Measurements from ENCODE around the gene PDCD2L.

Gene PDCD2L, protein sequence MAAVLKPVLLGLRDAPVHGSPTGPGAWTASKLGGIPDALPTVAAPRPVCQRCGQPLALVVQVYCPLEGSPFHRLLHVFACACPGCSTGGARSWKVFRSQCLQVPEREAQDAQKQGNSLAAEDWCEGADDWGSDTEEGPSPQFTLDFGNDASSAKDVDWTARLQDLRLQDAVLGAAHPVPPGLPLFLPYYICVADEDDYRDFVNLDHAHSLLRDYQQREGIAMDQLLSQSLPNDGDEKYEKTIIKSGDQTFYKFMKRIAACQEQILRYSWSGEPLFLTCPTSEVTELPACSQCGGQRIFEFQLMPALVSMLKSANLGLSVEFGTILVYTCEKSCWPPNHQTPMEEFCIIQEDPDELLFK

DNA sequence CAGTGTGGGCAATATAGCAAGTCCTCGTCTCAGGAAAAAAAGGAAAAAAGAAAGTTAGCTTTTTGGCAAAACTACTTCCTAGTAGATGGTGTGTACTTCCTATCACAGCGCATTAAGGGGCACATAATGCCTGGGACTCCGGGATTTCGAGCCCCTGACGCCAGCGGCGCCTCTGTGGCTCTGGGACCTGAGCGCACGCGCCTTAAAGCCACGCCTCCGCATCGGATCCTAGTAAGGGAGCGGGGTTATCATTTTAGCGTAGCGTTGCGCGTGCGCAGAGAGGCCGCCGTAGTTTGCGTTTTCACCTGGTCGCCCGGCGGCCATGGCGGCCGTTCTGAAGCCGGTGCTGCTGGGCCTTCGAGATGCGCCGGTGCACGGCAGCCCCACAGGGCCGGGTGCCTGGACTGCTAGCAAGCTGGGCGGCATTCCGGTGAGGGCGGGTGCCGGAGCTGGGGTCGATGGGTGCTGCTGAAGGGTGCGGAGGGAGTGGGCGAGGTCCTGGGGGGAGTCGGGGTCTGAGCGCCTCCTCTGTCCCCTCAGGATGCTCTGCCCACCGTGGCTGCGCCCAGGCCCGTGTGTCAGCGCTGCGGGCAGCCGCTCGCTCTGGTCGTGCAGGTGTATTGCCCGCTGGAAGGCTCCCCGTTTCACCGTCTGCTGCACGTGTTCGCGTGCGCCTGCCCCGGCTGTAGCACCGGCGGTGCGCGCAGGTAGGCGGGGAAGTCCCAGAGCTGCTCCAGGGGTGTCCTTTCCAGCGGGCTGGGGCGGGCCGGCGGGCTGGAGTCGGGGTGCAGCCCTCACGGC, at the start of gene PDCD2L:
Gene PDCD2L, plus strand, starts transcription at position 291 of the 801 bp plus-strand sequence. Its CDS starts 32 bp downstream, at position 323.
- no peaks in the 10 kb centered on the region for H3K9me3 ChIP-seq (ENCODE audit: control insufficient read depth, low read depth, low read length)
- H3K9ac ChIP-seq (ENCODE audit: low read length), result peak within 1 kb of the TSS; percentile 78
- no peaks in the 10 kb centered on the region for H3K4me1 ChIP-seq (ENCODE audit: control insufficient read depth, low read depth, low read length)
- no peaks in the 10 kb centered on the region for H3K27me3 ChIP-seq (ENCODE audit: control insufficient read depth, insufficient read depth, low read length)
- peaks cover 23% of the 10 kb centered on the region for H3K36me3 ChIP-seq (ENCODE audit: control insufficient read depth, low read depth, low read length)
- peak within 1 kb of the TSS; percentile 76 for H3K4me3 ChIP-seq (ENCODE audit: low read length)
- no peak within 1 kb of the TSS for H3K27ac ChIP-seq (ENCODE audit: low read length)

DNA sequence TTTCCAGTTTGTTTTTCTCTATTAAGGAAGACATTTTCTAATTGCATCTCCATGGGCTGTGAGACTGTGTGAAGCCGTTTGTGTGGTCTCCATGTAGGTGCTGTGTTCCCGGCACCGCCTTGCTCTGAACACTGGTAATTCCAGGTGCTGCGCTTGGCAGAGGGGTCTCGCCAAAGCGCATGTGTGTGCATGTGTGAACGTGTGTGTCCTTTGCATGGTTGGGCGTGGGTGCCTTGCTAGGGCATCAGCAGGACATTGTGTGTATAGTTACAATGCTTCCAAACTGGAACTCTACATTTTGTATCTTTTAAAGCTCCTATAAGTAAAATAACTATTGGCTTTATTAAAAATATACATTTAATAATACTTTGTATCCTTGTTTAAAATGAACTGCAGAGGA, 49.0 kb upstream of the PDCD2L start:
- Histone ChIP-seq H3K9me3 (ENCODE audit: control insufficient read depth, low read depth, low read length) (no peaks in the 10 kb centered on the region), H3K4me3 (ENCODE audit: low read length) (no peak overlapping the region), H3K27me3 (ENCODE audit: control insufficient read depth, insufficient read depth, low read length) (no peaks in the 10 kb centered on the region), H3K36me3 (ENCODE audit: control insufficient read depth, low read depth, low read length) (peaks cover 3% of the 10 kb centered on the region), H3K4me1 (ENCODE audit: control insufficient read depth, low read depth, low read length) (peaks cover 12% of the 10 kb centered on the region), H3K27ac (ENCODE audit: low read length) (no peak overlapping the region), H3K9ac (ENCODE audit: low read length) (no peak overlapping the region)

DNA sequence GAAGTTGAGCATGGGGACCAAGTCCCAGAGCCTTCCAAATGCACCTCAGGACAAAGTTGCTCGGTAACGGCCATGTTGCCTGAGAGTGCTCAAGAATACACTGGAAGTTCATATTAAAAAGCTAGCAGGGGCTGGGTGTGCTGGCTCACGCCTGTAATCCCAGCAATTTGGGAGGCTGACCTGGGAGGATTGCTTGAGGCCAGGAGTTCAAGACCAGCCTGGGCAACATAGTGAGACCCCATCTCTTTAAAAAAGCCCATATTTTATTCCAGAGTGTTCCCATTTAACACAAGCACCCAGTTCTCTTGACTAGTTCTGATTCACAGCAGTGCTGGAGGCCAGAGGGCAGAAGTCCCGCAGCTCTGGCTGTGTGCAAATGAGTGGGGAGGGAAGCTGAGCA, 47.3 kb upstream of the PDCD2L start:
- Histone ChIP-seq H3K4me3 (ENCODE audit: low read length) (no peak overlapping the region), H3K36me3 (ENCODE audit: control insufficient read depth, low read depth, low read length) (peaks cover 3% of the 10 kb centered on the region), H3K9ac (ENCODE audit: low read length) (no peak overlapping the region), H3K27ac (ENCODE audit: low read length) (no peak overlapping the region), H3K9me3 (ENCODE audit: control insufficient read depth, low read depth, low read length) (no peaks in the 10 kb centered on the region), H3K4me1 (ENCODE audit: control insufficient read depth, low read depth, low read length) (peaks cover 12% of the 10 kb centered on the region), H3K27me3 (ENCODE audit: control insufficient read depth, insufficient read depth, low read length) (no peaks in the 10 kb centered on the region)

DNA sequence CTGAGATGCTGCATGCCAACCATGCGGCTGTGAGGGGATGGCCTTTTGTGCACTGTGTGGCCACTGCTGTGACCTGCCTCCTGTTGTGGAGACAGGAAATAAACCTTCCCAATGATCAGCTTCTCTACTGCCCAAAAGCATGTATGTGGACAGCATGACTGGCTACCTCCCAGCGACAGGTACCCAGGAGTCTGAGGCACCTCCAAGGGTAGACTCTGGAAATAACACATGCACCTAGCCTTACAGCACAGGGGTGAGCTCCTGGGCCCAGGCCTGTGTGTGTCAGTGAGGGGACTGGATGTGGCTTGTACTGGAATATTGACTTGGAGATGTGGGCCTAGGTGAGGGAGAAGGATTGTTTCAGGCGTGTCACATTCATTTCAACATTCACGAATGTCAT, 46.8 kb upstream of the PDCD2L start:
- no peak overlapping the region for H3K9ac ChIP-seq (ENCODE audit: low read length)
- peaks cover 3% of the 10 kb centered on the region for H3K36me3 ChIP-seq (ENCODE audit: control insufficient read depth, low read depth, low read length)
- no peaks in the 10 kb centered on the region for H3K9me3 ChIP-seq (ENCODE audit: control insufficient read depth, low read depth, low read length)
- no peaks in the 10 kb centered on the region for H3K27me3 ChIP-seq (ENCODE audit: control insufficient read depth, insufficient read depth, low read length)
- H3K4me1 ChIP-seq (ENCODE audit: control insufficient read depth, low read depth, low read length), result peaks cover 12% of the 10 kb centered on the region
- no peak overlapping the region for H3K27ac ChIP-seq (ENCODE audit: low read length)
- H3K4me3 ChIP-seq (ENCODE audit: low read length), result no peak overlapping the region

DNA sequence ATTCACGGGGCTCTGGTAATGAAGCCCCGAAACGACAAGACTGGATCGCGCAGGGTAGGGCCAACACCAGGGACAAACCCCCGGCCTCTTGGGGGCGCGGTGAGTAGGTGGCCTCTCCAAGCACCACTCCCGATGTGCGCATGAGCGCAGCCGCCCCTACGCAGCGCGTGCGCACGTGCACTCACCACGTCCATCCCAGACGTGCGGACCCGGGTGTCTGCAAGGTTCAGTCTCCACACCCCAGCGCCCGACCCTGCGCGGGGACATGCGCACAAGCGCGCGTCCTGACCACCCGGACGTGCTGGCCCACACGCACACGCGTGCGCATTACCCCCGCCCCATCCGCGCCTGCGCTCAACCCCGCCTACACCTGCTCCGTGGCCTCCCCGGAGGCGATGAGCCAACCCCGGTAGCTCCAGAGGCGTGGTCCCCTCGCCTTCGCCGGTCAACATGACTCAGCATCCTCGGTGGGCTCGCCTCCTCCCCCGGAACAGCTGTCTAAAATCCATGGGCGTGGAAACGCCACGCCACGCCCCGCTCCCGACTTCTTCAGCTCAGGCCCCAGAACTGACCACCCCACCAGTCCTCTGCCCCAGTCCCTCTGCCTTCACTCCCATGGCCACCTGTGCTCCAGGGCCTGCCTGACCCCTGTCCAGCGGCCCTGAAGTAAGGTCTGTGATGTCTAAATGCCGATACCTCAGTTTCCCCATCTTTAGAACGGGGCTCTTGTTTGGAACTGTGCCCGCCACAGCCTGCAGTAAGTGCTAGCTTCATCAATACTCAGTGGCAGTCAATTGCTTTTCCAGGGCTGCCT, 44.9 kb upstream of the PDCD2L start:
- Histone ChIP-seq H3K9me3 (ENCODE audit: control insufficient read depth, low read depth, low read length) (no peaks in the 10 kb centered on the region), H3K36me3 (ENCODE audit: control insufficient read depth, low read depth, low read length) (no peaks in the 10 kb centered on the region), H3K4me1 (ENCODE audit: control insufficient read depth, low read depth, low read length) (peaks cover 12% of the 10 kb centered on the region), H3K27ac (ENCODE audit: low read length) (no peak overlapping the region), H3K27me3 (ENCODE audit: control insufficient read depth, insufficient read depth, low read length) (no peaks in the 10 kb centered on the region), H3K9ac (ENCODE audit: low read length) (peak overlapping the region; percentile 44), H3K4me3 (ENCODE audit: low read length) (peak overlapping the region; percentile 53)

DNA sequence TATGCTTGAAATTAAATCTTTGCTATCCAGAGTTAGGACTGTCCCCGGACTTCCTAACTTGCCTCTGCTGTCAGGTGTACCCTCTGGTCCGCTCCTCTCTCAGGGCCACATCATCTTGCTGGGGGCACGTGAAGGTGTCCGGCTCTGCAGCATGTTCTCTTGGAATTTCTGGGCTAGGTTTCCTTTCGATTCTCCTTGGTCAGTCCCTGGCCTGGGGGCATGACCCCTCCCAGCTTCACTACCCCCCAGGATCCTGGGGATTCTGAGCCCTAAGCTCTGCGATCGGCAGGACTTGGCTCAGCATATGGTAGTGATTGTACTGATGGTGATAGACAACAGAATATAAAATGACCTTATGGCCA, 44.3 kb upstream of the PDCD2L start:
- Histone ChIP-seq H3K4me1 (ENCODE audit: control insufficient read depth, low read depth, low read length) (peaks cover 12% of the 10 kb centered on the region), H3K9me3 (ENCODE audit: control insufficient read depth, low read depth, low read length) (no peaks in the 10 kb centered on the region), H3K36me3 (ENCODE audit: control insufficient read depth, low read depth, low read length) (no peaks in the 10 kb centered on the region), H3K9ac (ENCODE audit: low read length) (peak overlapping the region; percentile 44), H3K4me3 (ENCODE audit: low read length) (peak overlapping the region; percentile 53), H3K27me3 (ENCODE audit: control insufficient read depth, insufficient read depth, low read length) (no peaks in the 10 kb centered on the region), H3K27ac (ENCODE audit: low read length) (no peak overlapping the region)

DNA sequence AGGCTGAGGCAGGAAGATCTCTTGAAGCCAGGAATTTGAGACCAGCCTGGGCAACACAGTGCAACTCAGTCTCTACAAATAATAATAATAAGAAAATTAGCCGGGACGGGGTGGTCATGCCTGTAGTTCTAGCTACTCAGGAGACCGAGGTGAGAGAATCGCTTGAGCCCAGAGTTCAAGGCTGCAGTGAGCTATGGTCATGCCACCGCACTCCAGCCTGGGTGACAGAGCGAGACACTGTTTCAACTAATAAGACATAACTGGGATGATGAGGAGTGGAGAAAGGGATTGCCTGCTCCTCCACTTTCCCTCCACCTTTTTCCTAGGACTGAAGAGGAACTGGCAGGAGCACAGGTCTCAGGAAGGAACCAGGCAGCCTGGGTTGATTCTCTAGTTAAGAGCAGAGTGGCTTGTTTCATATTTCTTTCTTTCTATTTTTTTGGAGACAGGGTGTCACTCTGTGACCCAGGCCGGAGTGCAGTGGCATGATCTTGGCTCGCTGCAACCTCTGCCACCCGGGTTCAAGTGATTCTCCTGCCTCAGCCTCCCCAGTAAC, 43.8 kb upstream of the PDCD2L start:
- Histone ChIP-seq H3K9me3 (ENCODE audit: control insufficient read depth, low read depth, low read length) (no peaks in the 10 kb centered on the region), H3K9ac (ENCODE audit: low read length) (no peak overlapping the region), H3K27ac (ENCODE audit: low read length) (no peak overlapping the region), H3K36me3 (ENCODE audit: control insufficient read depth, low read depth, low read length) (no peaks in the 10 kb centered on the region), H3K4me3 (ENCODE audit: low read length) (no peak overlapping the region), H3K27me3 (ENCODE audit: control insufficient read depth, insufficient read depth, low read length) (no peaks in the 10 kb centered on the region), H3K4me1 (ENCODE audit: control insufficient read depth, low read depth, low read length) (peaks cover 12% of the 10 kb centered on the region)

DNA sequence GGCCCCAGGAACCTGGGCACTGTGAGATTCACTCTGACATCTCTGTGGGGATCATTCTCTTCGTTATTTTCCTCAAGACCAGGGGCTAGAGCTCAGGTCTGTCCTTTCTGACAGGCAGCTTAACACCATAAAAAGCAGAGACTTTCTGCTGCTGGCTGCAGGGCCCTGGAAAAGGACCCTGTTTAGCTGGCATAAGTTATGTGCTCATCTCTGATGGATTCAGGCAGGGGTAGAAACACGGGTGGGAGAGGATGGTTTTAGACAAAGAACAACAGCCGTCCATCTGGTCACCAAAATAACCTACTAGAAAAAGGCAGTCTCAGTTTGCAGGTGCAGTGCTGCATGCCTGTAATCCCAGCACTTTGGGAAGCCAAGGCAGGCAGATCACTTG, 41.5 kb upstream of the PDCD2L start:
- no peaks in the 10 kb centered on the region for H3K9me3 ChIP-seq (ENCODE audit: control insufficient read depth, low read depth, low read length)
- H3K27ac ChIP-seq (ENCODE audit: low read length), result no peak overlapping the region
- H3K9ac ChIP-seq (ENCODE audit: low read length), result no peak overlapping the region
- H3K4me3 ChIP-seq (ENCODE audit: low read length), result no peak overlapping the region
- no peaks in the 10 kb centered on the region for H3K27me3 ChIP-seq (ENCODE audit: control insufficient read depth, insufficient read depth, low read length)
- peaks cover 17% of the 10 kb centered on the region for H3K4me1 ChIP-seq (ENCODE audit: control insufficient read depth, low read depth, low read length)
- H3K36me3 ChIP-seq (ENCODE audit: control insufficient read depth, low read depth, low read length), result peaks cover 11% of the 10 kb centered on the region

DNA sequence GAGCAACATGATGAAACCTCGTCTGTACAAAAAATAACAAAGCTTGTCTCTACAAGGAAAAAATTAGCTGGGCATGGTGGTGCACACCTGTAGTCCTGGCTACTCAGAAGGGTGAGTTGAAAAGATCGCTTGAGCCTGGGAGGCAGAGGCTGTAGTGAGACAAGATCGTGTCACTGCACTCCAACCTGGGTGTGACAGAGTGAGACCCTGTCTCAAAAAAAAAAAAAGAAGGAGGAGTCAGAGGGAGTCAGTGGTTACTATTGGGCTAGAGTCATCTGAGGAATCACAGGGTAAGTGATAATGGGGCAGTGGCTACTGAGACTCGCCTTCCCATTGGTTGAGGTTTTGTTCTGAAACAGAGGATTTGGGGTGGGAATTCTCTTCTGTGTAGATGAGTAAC, 41.1 kb upstream of the PDCD2L start:
- Histone ChIP-seq H3K9me3 (ENCODE audit: control insufficient read depth, low read depth, low read length) (no peaks in the 10 kb centered on the region), H3K27ac (ENCODE audit: low read length) (no peak overlapping the region), H3K4me1 (ENCODE audit: control insufficient read depth, low read depth, low read length) (peaks cover 17% of the 10 kb centered on the region), H3K27me3 (ENCODE audit: control insufficient read depth, insufficient read depth, low read length) (no peaks in the 10 kb centered on the region), H3K9ac (ENCODE audit: low read length) (no peak overlapping the region), H3K36me3 (ENCODE audit: control insufficient read depth, low read depth, low read length) (peaks cover 15% of the 10 kb centered on the region), H3K4me3 (ENCODE audit: low read length) (no peak overlapping the region)

DNA sequence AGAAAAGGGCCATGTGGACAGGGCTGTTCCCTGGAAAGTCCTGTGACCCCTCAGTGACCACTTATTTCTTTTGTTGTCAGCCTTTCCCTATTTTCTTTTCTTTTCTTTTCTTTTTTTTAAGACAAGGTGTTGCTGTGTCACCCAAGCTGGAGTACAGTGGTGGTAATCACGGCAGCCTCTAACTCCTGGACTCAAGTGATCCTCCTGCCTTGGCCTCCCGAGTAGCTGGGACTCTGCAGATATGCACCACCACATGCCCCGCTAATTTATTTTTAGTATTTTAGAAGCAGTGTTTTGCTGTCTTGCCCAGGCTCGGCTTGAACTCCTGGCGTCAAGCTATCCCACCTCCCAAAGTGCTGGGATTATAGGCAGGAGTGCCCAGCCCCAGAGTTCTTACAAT, 40.3 kb upstream of the PDCD2L start:
- Histone ChIP-seq H3K27ac (ENCODE audit: low read length) (no peak overlapping the region), H3K9ac (ENCODE audit: low read length) (no peak overlapping the region)

DNA sequence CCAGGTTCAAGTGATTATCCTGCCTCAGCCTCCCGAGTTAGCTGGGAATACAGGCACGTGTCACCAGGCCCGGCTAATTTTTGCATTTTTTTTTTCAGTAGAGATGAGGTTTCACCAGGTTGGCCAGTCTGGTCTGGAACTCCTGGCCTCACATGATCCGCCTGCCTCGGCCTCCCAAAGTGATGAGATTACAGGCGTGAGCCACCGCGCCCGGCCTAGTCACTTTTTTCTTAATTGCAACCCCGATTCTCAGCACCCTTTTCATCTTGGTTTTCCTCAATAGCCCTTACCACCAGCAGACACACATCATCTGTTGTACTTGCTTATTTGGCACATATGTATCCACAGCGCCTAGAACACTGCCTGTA, 39.8 kb upstream of the PDCD2L start:
- Histone ChIP-seq H3K27me3 (ENCODE audit: control insufficient read depth, insufficient read depth, low read length) (no peaks in the 10 kb centered on the region), H3K9ac (ENCODE audit: low read length) (peak overlapping the region; percentile 4), H3K9me3 (ENCODE audit: control insufficient read depth, low read depth, low read length) (no peaks in the 10 kb centered on the region), H3K4me1 (ENCODE audit: control insufficient read depth, low read depth, low read length) (peaks cover 10% of the 10 kb centered on the region), H3K4me3 (ENCODE audit: low read length) (peak overlapping the region; percentile 49), H3K27ac (ENCODE audit: low read length) (no peak overlapping the region), H3K36me3 (ENCODE audit: control insufficient read depth, low read depth, low read length) (peaks cover 28% of the 10 kb centered on the region)

More for the DNA sequence above, 40.3 kb upstream of the PDCD2L start:
- Histone ChIP-seq H3K9me3 (ENCODE audit: control insufficient read depth, low read depth, low read length) (no peaks in the 10 kb centered on the region), H3K36me3 (ENCODE audit: control insufficient read depth, low read depth, low read length) (peaks cover 23% of the 10 kb centered on the region), H3K4me1 (ENCODE audit: control insufficient read depth, low read depth, low read length) (peaks cover 10% of the 10 kb centered on the region), H3K4me3 (ENCODE audit: low read length) (no peak overlapping the region), H3K27me3 (ENCODE audit: control insufficient read depth, insufficient read depth, low read length) (no peaks in the 10 kb centered on the region)
